SJCRH30 (cell line): ENCODE measurements around the gene TAB2. TPM values are rescaled to one million over a fixed set of nuclear protein-coding genes. Genes with fewer than 3 reads are reported as not detected.
"Not testable (repeated sequence)": the region's sequence is repeated elsewhere in the genome, so short reads cannot be mapped to it uniquely, and the experiment has no call there.

ENCODE experiments used
- DNase-seq, 2 experiments: peaks; one replicate each; pipeline ENCODE4 v3.0.0-alpha.2; 2015 to 2020
- H3K27ac ChIP-seq: fragments of 250-450 bp; sonication (Bioruptor Pico); 2 replicates; pipeline ENCODE4 v1.5.1; 2020; ENCODE audit warnings: mild to moderate bottlenecking, moderate library complexity
- H3K27me3 ChIP-seq: fragments of 250-450 bp; sonication (Bioruptor Pico); 2 replicates; pipeline ENCODE4 v1.5.1; 2020; ENCODE audit warnings: mild to moderate bottlenecking, moderate library complexity
- H3K36me3 ChIP-seq: fragments of 250-450 bp; sonication (Bioruptor Pico); 2 replicates; pipeline ENCODE4 v1.5.1; 2020; ENCODE audit warnings: mild to moderate bottlenecking, moderate library complexity
- H3K4me1 ChIP-seq: fragments of 250-450 bp; sonication (Bioruptor Pico); 2 replicates; pipeline ENCODE4 v1.5.1; 2020; ENCODE audit warnings: mild to moderate bottlenecking, moderate library complexity
- H3K4me3 ChIP-seq: fragments of 250-450 bp; sonication (Bioruptor Pico); 2 replicates; pipeline ENCODE4 v1.5.1; 2020; ENCODE audit warnings: mild to moderate bottlenecking, moderate library complexity
- H3K9me3 ChIP-seq: fragments of 250-450 bp; sonication (Bioruptor Pico); replicated peaks from 2 replicates; pipeline ENCODE4 v1.5.1; 2020; ENCODE audit warnings: mild to moderate bottlenecking, moderate library complexity
- total RNA-seq: library from RNA; depleted of rRNA; stranded (reverse); fragments of >200 nt; shearing (Covaris generic); gene quantifications from 2 replicates; pipeline ENCODE4 v1.2.3, GENCODE V29; 2014

TAB2 gene
- total RNA-seq, 1 experiment from 2014 or later = 37.6 TPM

DNA sequence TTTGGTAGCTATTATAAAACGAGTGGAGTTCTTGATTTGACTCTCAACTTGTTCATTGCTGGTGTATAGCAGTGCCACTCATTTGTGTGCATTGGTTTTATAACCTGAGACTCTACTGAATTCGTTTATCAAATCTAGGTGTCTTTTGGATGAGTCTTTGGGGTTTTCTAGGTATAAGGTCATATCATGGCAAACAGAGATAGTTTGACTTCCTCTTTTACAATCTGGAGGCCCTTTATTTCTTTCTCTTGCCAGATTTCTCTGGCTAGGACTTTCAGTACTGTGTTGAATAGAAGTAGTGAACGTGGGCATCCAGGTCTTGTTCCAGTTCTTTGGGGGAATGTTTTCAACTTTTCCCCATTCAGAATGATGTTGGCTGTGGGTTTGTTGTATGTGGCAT lies 121.3 kb downstream of the TAB2 start:
- no peak for DNase-seq
- no peak overlapping the region for H3K4me3 ChIP-seq
- no peaks in the 10 kb centered on the region for H3K9me3 ChIP-seq
- H3K27ac ChIP-seq = no peak overlapping the region
- no peaks in the 10 kb centered on the region for H3K36me3 ChIP-seq
- 0 out of 2 replicates have a peak, but pooled peaks cover 4% of the 10 kb centered on the region for H3K4me1 ChIP-seq
- no peaks in the 10 kb centered on the region for H3K27me3 ChIP-seq

DNA sequence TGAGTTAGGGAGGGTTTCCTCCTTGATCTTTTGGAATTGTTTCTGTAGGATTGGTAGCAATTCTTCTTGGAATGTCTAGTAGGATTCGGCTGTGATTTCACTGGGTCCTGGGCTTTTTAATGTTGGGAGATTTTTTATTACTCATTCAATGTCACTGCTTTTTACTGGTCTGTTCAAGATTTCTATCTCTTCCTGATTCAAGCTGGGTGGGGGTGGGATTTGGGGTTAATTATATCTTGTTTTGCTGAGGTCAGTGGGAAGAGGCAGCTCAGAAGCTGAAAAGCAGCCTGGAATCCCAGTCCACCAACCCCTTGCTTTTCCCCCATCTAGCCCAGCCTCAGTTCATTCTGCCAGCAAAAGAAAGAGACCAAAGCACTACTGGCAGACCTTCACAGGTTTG lies 122.1 kb downstream of the TAB2 start:
- no peak for DNase-seq
- H3K27ac ChIP-seq = no peak overlapping the region

GRCh38 chr6:149440735-149441671 lies 123.5 kb downstream of the TAB2 start:
- peak in 1 of 2 experiments; percentile 44 for DNase-seq
- Histone ChIP-seq H3K36me3 (no peaks in the 10 kb centered on the region), H3K27ac (no peak overlapping the region), H3K4me1 (peaks cover 15% of the 10 kb centered on the region), H3K9me3 (no peaks in the 10 kb centered on the region), H3K4me3 (no peak overlapping the region), H3K27me3 (no peaks in the 10 kb centered on the region)

More for the DNA sequence above, 122.1 kb downstream of the TAB2 start:
- Histone ChIP-seq H3K4me1 (peaks cover 6% of the 10 kb centered on the region; the same call in 1 of the 2 replicates), H3K36me3 (no peaks in the 10 kb centered on the region), H3K4me3 (no peak overlapping the region), H3K9me3 (no peaks in the 10 kb centered on the region), H3K27me3 (no peaks in the 10 kb centered on the region)

DNA sequence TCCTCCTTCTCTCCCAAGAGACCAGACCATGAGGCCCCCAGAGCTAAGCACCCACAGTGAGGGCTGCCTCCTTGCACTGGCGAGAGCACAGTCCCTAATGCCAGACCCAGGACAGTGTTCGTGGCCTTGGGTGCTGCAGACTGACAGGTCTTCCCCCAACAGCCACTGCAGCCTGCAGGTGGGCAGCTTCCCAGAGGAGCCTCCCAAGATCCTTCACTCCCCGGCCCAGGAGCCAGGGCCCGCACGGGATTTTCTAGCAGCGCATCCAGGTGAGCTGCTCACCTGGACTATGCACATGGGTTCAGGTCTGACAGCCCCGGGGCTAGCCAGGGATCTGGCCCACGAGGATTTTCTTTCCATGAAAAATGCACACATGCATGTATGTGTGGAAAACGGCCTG lies 124.2 kb downstream of the TAB2 start:
- no peaks in the 10 kb centered on the region for H3K9me3 ChIP-seq
- no peaks in the 10 kb centered on the region for H3K27me3 ChIP-seq
- H3K4me1 ChIP-seq = peaks cover 19% of the 10 kb centered on the region
- H3K36me3 ChIP-seq = no peaks in the 10 kb centered on the region
- DNase-seq = no peak
- no peak overlapping the region for H3K4me3 ChIP-seq
- H3K27ac ChIP-seq = no peak overlapping the region

GRCh38 chr6:149443411-149444181 lies 126.1 kb downstream of the TAB2 start:
- H3K4me3 ChIP-seq = no peak overlapping the region
- H3K27me3 ChIP-seq = no peaks in the 10 kb centered on the region
- no peak for DNase-seq
- no peak overlapping the region for H3K27ac ChIP-seq
- H3K36me3 ChIP-seq = no peaks in the 10 kb centered on the region
- peaks cover 19% of the 10 kb centered on the region for H3K4me1 ChIP-seq
- no peaks in the 10 kb centered on the region for H3K9me3 ChIP-seq

GRCh38 chr6:149444360-149445094 lies 127.0 kb downstream of the TAB2 start:
- not testable (repeated sequence) for H3K9me3 ChIP-seq, DNase-seq, H3K27me3 ChIP-seq, H3K36me3 ChIP-seq
- peak overlapping the region; percentile 90 for H3K27ac ChIP-seq
- peaks cover 19% of the 10 kb centered on the region for H3K4me1 ChIP-seq
- peak overlapping the region; percentile 49 for H3K4me3 ChIP-seq

DNA sequence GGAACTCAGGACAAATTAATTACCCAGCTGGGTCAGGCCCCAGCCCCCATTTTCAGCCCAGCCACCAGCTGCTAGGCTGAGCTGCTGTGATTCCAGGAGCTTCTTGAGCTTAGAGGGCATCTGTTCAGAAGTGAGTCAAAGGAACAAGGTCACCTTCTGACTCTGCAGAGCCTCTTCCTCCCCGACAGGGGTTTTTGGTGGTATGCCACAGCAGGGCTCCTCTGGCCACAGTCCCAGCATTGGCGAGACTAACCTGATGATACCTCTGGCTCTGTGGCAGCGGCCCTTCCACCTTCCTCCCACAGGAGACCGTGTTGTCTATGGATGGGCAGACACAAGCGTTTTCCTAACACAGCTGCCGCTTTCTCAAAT lies 127.6 kb downstream of the TAB2 start:
- H3K4me1 ChIP-seq = peaks cover 19% of the 10 kb centered on the region

GRCh38 chr6:149445573-149445972 lies 128.1 kb downstream of the TAB2 start:
- no peaks in the 10 kb centered on the region for H3K27me3 ChIP-seq
- H3K4me1 ChIP-seq = peaks cover 19% of the 10 kb centered on the region
- H3K27ac ChIP-seq = peak overlapping the region; percentile 90
- H3K36me3 ChIP-seq = no peaks in the 10 kb centered on the region
- peak overlapping the region; percentile 49 for H3K4me3 ChIP-seq
- peak; percentile 92 to 97 for DNase-seq
- H3K9me3 ChIP-seq = no peaks in the 10 kb centered on the region

More for the DNA sequence above, 127.6 kb downstream of the TAB2 start:
- Histone ChIP-seq H3K9me3 (no peaks in the 10 kb centered on the region), H3K27ac (peak overlapping the region; percentile 90), H3K4me3 (peak overlapping the region; percentile 49), H3K27me3 (no peaks in the 10 kb centered on the region), H3K36me3 (no peaks in the 10 kb centered on the region)
- DNase-seq = no peak

DNA sequence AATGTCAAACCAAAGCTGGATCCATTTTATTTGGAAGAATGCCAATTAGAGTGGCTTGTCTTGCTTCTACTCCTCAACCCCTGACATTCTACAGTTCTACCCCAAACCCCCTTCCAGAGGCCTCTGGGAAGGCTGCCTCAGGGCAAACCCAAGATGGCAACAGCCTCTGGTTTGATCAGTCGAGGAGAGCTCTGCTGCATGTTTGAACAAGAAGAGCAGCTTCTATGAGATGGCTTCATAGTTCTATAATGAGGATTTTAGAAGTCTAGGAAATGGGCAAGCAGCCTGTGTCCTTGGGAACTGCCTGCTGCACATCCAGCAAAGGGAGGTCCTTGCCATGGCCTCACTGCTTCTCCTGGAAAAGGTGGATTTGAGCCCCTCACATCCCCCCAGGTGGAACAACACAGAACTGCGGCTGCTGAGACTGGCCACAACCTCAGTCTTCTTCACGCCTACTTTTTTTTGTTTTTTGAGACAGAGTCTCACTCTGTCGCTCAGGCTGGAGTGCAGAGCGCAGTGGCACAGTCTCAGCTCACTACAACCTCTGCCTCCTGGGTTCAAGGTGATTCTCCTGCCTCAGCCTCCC lies 129.4 kb downstream of the TAB2 start:
- no peak for DNase-seq
- H3K27me3 ChIP-seq = no peaks in the 10 kb centered on the region
- peaks cover 14% of the 10 kb centered on the region for H3K4me1 ChIP-seq
- no peak overlapping the region for H3K4me3 ChIP-seq
- H3K27ac ChIP-seq = no peak overlapping the region
- no peaks in the 10 kb centered on the region for H3K36me3 ChIP-seq
- H3K9me3 ChIP-seq = no peaks in the 10 kb centered on the region

DNA sequence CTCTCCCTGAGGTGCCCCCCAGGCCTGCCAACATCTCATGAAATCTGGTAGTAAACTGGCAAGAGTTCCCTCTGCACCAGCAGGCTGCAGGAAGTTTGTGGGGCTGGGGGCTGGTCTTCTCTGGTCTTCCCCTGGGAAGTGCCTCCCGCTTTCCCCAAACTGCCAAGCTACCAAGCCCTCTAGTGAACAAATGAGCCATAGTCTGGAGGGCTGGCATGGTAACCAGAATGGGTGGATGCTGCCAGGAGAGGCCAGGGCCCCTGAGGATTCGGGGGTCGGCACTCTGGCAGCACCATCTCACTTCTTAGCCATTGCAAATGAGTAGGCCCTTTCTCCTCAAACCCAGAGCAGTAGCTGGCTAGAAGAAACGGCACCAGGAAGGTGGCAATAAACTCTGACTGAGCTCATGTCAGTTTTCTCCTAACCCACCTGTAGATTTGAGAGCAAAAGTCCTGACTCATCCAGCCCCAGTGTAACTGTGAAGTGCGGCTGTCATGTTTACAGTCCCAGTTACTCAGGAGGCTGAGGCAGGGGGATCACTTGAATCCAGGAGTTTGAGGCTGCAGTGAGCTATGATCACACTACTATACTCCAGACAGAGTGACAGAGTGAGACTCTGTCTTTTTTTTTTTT lies 131.4 kb downstream of the TAB2 start:
- H3K36me3 ChIP-seq = no peaks in the 10 kb centered on the region
- H3K4me3 ChIP-seq = no peak overlapping the region
- DNase-seq = no peak
- H3K27ac ChIP-seq = no peak overlapping the region
- H3K27me3 ChIP-seq = no peaks in the 10 kb centered on the region
- peaks cover 18% of the 10 kb centered on the region for H3K4me1 ChIP-seq
- no peaks in the 10 kb centered on the region for H3K9me3 ChIP-seq

DNA sequence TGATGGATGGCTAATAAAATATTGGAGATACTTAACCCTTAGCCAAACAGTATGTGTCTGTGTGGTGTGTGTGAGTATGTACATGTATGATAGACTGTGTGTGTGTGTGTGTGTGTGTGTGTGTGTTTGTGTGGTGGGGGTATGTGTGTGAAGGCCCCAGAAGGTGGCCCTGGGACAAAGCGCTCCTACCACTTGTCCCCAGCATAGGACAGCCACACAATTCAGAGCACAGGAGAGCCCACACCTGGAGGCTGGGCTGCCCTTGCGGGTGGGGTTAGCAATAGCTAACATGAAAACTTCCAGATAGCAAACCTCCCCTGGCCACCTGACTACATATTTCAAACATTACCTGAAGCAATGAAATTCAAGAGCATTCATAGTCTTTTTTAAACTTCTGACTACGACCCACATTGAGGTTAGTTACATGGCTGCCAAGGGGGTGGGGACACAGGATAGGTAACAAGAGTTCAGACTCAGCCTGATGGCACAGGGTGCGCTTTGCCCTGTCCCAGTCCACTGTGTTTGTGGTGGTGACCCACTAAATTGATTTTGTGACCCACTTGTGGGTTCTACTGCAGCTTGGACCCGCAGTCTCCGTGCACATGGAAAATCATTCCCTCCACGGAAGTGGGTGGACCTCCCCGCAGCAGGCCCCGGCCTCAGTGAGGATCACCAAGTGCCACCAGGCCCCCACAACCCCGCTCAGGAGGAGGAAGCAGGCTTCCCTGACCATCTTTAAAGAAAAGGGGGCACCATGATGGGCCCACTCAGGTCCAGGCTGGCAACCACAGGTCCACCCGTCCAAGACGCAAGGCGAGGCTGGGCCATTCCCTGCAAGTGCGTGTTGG lies 132.5 kb downstream of the TAB2 start:
- no peak overlapping the region for H3K4me3 ChIP-seq
- H3K27ac ChIP-seq = no peak overlapping the region
- no peaks in the 10 kb centered on the region for H3K9me3 ChIP-seq
- no peak for DNase-seq
- H3K27me3 ChIP-seq = no peaks in the 10 kb centered on the region
- peaks cover 15% of the 10 kb centered on the region for H3K4me1 ChIP-seq
- H3K36me3 ChIP-seq = no peaks in the 10 kb centered on the region

DNA sequence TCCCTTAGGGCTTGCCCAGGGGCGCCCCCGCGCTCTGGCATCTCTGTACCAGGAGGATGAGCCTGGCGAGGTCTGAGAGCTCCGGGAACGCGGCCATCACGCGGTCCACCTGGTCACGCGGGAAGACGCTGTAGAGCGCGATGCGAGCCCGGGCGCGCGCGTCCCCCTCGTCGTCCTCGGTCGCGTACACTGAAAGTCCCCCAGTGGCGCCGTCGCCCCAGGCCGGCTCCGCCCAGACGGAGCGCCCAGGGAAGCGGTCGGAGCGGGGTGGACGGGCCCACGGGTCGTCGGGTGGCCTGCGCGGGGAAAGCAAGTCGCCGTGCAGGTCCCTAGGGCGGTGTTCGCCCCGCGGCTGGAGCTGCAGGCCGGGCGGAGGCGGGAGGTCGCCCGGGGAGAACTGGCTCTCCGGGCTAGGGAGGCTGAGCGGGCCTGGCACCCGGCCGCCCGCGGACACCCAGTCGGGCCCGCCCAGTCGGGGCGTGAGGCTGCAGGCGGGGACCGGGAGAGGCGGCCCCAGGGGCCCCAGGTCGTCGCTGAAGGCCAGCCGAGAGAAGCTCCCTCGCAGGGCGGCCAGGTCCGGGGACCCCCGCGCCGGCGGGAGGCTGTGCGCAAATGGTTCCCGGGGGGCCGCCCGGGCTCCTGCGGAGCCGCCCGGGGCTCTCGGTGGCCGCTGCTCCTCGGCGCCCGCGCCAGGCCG lies 133.3 kb downstream of the TAB2 start:
- Histone ChIP-seq H3K27me3 (no peaks in the 10 kb centered on the region), H3K9me3 (no peaks in the 10 kb centered on the region), H3K4me1 (peaks cover 11% of the 10 kb centered on the region), H3K36me3 (no peaks in the 10 kb centered on the region), H3K27ac (no peak overlapping the region), H3K4me3 (no peak overlapping the region)
- DNase-seq = no peak
